ENCODE data around the gene NPDC1.

- TF ChIP-seq POLR2A (IDR thresholded peaks at IDR 0.05; ENCODE audit: low read depth, low read length) (no peak), POU2F2 (IDR thresholded peaks at IDR 0.05; ENCODE audit: low read depth, low read length) (no peak), TAF1 (IDR thresholded peaks at IDR 0.05; ENCODE audit: low read depth, low read length) (no peak)
Measured at GRCh38 chr9:137065336-137065967, 19.5 kb upstream of the NPDC1 start.
